IMR-90 (cell line): ENCODE measurements around the gene IGF1R.

Source experiments
- MAFK ChIP-seq: IDR thresholded peaks from 2 replicates; pipeline ENCODE4 v1.6.1; 2012; ENCODE audit warnings: low read depth, low read length, improper control_type of control experiment
- MXI1 ChIP-seq: IDR thresholded peaks from 2 replicates; pipeline ENCODE4 v1.6.1; 2012; ENCODE audit warnings: low read depth, mild to moderate bottlenecking, low read length, moderate library complexity, borderline replicate concordance
- TF ChIP-seq, protein P1 (sequence below): conservative IDR thresholded peaks from 2 replicates; pipeline ENCODE4 v1.5.1; 2012; ENCODE audit warnings: mild to moderate bottlenecking, low read depth, low read length, improper control_type of control experiment
- TF ChIP-seq, protein P2 (sequence below): fragments of 150-350 bp; IDR thresholded peaks from 2 replicates; pipeline ENCODE4 v1.6.1; 2016; ENCODE audit warnings: low read depth, mild to moderate bottlenecking, low read length, moderate library complexity, borderline replicate concordance

DNA sequence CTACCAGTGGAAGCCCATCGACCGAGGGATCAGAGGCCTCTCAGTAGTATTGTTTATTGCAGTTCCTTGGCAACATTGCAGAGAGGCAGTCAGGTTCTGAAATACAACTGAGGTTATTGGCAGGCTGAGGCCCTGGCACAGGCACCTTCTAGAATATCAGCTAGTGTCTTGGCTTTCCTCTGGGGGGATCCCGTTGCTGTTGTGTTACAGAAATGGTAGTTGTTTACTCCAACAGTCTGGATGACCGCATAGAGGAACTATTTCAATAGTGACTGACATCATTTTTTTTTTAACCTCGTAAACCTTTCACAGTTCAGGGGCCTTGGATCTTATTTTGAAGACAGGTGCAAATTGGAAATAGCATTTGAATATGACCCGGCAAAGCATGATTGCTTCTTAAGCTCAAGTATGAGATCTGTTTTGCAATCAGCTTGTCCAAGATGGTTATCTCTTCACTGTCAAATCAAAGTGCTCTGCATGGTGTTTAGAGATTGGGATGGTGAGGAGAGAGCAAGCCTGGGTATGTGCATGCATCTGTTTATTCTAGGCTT lies 295.3 kb downstream of the IGF1R start:
- TF ChIP-seq MXI1 (no peak), MAFK (no peak)
- TF ChIP-seq, protein P1, sequence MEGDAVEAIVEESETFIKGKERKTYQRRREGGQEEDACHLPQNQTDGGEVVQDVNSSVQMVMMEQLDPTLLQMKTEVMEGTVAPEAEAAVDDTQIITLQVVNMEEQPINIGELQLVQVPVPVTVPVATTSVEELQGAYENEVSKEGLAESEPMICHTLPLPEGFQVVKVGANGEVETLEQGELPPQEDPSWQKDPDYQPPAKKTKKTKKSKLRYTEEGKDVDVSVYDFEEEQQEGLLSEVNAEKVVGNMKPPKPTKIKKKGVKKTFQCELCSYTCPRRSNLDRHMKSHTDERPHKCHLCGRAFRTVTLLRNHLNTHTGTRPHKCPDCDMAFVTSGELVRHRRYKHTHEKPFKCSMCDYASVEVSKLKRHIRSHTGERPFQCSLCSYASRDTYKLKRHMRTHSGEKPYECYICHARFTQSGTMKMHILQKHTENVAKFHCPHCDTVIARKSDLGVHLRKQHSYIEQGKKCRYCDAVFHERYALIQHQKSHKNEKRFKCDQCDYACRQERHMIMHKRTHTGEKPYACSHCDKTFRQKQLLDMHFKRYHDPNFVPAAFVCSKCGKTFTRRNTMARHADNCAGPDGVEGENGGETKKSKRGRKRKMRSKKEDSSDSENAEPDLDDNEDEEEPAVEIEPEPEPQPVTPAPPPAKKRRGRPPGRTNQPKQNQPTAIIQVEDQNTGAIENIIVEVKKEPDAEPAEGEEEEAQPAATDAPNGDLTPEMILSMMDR, result no peak
- TF ChIP-seq, protein P2, sequence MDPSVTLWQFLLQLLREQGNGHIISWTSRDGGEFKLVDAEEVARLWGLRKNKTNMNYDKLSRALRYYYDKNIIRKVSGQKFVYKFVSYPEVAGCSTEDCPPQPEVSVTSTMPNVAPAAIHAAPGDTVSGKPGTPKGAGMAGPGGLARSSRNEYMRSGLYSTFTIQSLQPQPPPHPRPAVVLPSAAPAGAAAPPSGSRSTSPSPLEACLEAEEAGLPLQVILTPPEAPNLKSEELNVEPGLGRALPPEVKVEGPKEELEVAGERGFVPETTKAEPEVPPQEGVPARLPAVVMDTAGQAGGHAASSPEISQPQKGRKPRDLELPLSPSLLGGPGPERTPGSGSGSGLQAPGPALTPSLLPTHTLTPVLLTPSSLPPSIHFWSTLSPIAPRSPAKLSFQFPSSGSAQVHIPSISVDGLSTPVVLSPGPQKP, result no peak
